ENCODE data around the gene RNU6-1.

RNU6-1 gene

GRCh38 chr15:67832897-67833709, 6.7 kb downstream of the RNU6-1 start:
- Histone ChIP-seq H3K4me1 (ENCODE audit: control insufficient read depth, insufficient read depth, low read length, unreplicated experiment) (no peaks in the 10 kb centered on the region), H3K4me3 (ENCODE audit: low read depth, low read length) (peak overlapping the region; percentile 67; the same call in 1 of the 2 replicates), H3K27ac (ENCODE audit: low read depth, low read length) (no peak overlapping the region), H2AFZ (ENCODE audit: low read length, unreplicated experiment) (no peak overlapping the region), H3K36me3 (ENCODE audit: insufficient read depth, low read length) (no peaks in the 10 kb centered on the region), H3K79me2 (ENCODE audit: control insufficient read depth, insufficient read depth, low read length, unreplicated experiment) (no peaks in the 10 kb centered on the region), H3K27me3 (ENCODE audit: insufficient read depth, low read length) (peaks cover 79% of the 10 kb centered on the region)

GRCh38 chr15:67832031-67832551, 7.8 kb downstream of the RNU6-1 start:
- H3K4me3 ChIP-seq (ENCODE audit: low read depth, low read length): no peak overlapping the region
- H3K79me2 ChIP-seq (ENCODE audit: control insufficient read depth, insufficient read depth, low read length, unreplicated experiment): no peaks in the 10 kb centered on the region
- H3K27ac ChIP-seq (ENCODE audit: low read depth, low read length): no peak overlapping the region
- H2AFZ ChIP-seq (ENCODE audit: low read length, unreplicated experiment): no peak overlapping the region
- H3K4me1 ChIP-seq (ENCODE audit: control insufficient read depth, insufficient read depth, low read length, unreplicated experiment): no peaks in the 10 kb centered on the region
- no peaks in the 10 kb centered on the region for H3K36me3 ChIP-seq (ENCODE audit: insufficient read depth, low read length)
- H3K27me3 ChIP-seq (ENCODE audit: insufficient read depth, low read length): peaks cover 89% of the 10 kb centered on the region

- H3K4me3 ChIP-seq (ENCODE audit: low read depth, low read length): no peak overlapping the region
- no peaks in the 10 kb centered on the region for H3K4me1 ChIP-seq (ENCODE audit: control insufficient read depth, insufficient read depth, low read length, unreplicated experiment)
- H2AFZ ChIP-seq (ENCODE audit: low read length, unreplicated experiment): no peak overlapping the region
- no peaks in the 10 kb centered on the region for H3K79me2 ChIP-seq (ENCODE audit: control insufficient read depth, insufficient read depth, low read length, unreplicated experiment)
- peaks cover 97% of the 10 kb centered on the region for H3K27me3 ChIP-seq (ENCODE audit: insufficient read depth, low read length)
- no peaks in the 10 kb centered on the region for H3K36me3 ChIP-seq (ENCODE audit: insufficient read depth, low read length)
- H3K27ac ChIP-seq (ENCODE audit: low read depth, low read length): no peak overlapping the region
Measured at GRCh38 chr15:67831363-67831762, 8.5 kb downstream of the RNU6-1 start.

- no peak overlapping the region for H2AFZ ChIP-seq (ENCODE audit: low read length, unreplicated experiment)
- H3K36me3 ChIP-seq (ENCODE audit: insufficient read depth, low read length): no peaks in the 10 kb centered on the region
- H3K4me3 ChIP-seq (ENCODE audit: low read depth, low read length): no peak overlapping the region
- peaks cover 96% of the 10 kb centered on the region for H3K27me3 ChIP-seq (ENCODE audit: insufficient read depth, low read length)
- no peaks in the 10 kb centered on the region for H3K4me1 ChIP-seq (ENCODE audit: control insufficient read depth, insufficient read depth, low read length, unreplicated experiment)
- H3K27ac ChIP-seq (ENCODE audit: low read depth, low read length): no peak overlapping the region
- H3K79me2 ChIP-seq (ENCODE audit: control insufficient read depth, insufficient read depth, low read length, unreplicated experiment): no peaks in the 10 kb centered on the region
Measured at GRCh38 chr15:67829647-67830504, 10.0 kb downstream of the RNU6-1 start.

- Histone ChIP-seq H3K27ac (ENCODE audit: low read depth, low read length) (no peak overlapping the region), H3K4me3 (ENCODE audit: low read depth, low read length) (no peak overlapping the region), H3K79me2 (ENCODE audit: control insufficient read depth, insufficient read depth, low read length, unreplicated experiment) (no peaks in the 10 kb centered on the region), H3K36me3 (ENCODE audit: insufficient read depth, low read length) (no peaks in the 10 kb centered on the region), H2AFZ (ENCODE audit: low read length, unreplicated experiment) (no peak overlapping the region), H3K27me3 (ENCODE audit: insufficient read depth, low read length) (peaks cover 96% of the 10 kb centered on the region), H3K4me1 (ENCODE audit: control insufficient read depth, insufficient read depth, low read length, unreplicated experiment) (no peaks in the 10 kb centered on the region)
Measured at GRCh38 chr15:67828969-67829646, 10.7 kb downstream of the RNU6-1 start.

- no peak overlapping the region for H3K27ac ChIP-seq (ENCODE audit: low read depth, low read length)
- no peaks in the 10 kb centered on the region for H3K79me2 ChIP-seq (ENCODE audit: control insufficient read depth, insufficient read depth, low read length, unreplicated experiment)
- no peaks in the 10 kb centered on the region for H3K36me3 ChIP-seq (ENCODE audit: insufficient read depth, low read length)
- H3K27me3 ChIP-seq (ENCODE audit: insufficient read depth, low read length): peaks cover 96% of the 10 kb centered on the region
- no peak overlapping the region for H2AFZ ChIP-seq (ENCODE audit: low read length, unreplicated experiment)
- no peaks in the 10 kb centered on the region for H3K4me1 ChIP-seq (ENCODE audit: control insufficient read depth, insufficient read depth, low read length, unreplicated experiment)
- no peak overlapping the region for H3K4me3 ChIP-seq (ENCODE audit: low read depth, low read length)
Measured at GRCh38 chr15:67828278-67828968, 11.4 kb downstream of the RNU6-1 start.

- Histone ChIP-seq H3K4me1 (ENCODE audit: control insufficient read depth, insufficient read depth, low read length, unreplicated experiment) (no peaks in the 10 kb centered on the region), H3K36me3 (ENCODE audit: insufficient read depth, low read length) (no peaks in the 10 kb centered on the region), H3K79me2 (ENCODE audit: control insufficient read depth, insufficient read depth, low read length, unreplicated experiment) (no peaks in the 10 kb centered on the region), H3K27ac (ENCODE audit: low read depth, low read length) (no peak overlapping the region), H3K27me3 (ENCODE audit: insufficient read depth, low read length) (peaks cover 96% of the 10 kb centered on the region), H2AFZ (ENCODE audit: low read length, unreplicated experiment) (no peak overlapping the region), H3K4me3 (ENCODE audit: low read depth, low read length) (no peak overlapping the region)
Measured at GRCh38 chr15:67827562-67828277, 12.1 kb downstream of the RNU6-1 start.

- Histone ChIP-seq H3K27ac (ENCODE audit: low read depth, low read length) (no peak overlapping the region), H3K4me3 (ENCODE audit: low read depth, low read length) (no peak overlapping the region), H3K36me3 (ENCODE audit: insufficient read depth, low read length) (no peaks in the 10 kb centered on the region), H3K4me1 (ENCODE audit: control insufficient read depth, insufficient read depth, low read length, unreplicated experiment) (no peaks in the 10 kb centered on the region), H3K79me2 (ENCODE audit: control insufficient read depth, insufficient read depth, low read length, unreplicated experiment) (no peaks in the 10 kb centered on the region), H3K27me3 (ENCODE audit: insufficient read depth, low read length) (peaks cover 96% of the 10 kb centered on the region), H2AFZ (ENCODE audit: low read length, unreplicated experiment) (no peak overlapping the region)
Measured at GRCh38 chr15:67826717-67827561, 12.9 kb downstream of the RNU6-1 start.

All from ACC112 (cell line).